ENCODE measurements around the gene MED25.

DNA sequence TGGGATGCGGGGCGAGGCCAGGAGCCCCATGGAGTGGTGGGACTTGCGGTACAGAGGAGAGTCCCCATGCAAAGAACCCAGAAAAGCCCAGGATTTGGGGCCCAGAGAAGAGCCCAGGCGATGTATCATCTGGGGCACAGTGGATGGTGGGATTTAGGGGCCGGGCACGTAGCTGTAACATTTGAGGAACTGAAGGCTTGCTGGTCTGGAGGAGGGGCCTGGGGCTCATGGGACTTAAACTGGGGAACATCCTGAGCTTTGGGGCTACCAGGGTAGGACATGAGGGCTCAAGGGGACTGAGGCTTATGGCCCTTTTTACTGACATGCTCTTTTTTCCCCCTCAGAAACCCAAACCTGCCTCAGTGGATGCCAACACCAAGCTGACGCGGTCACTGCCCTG, 13.5 kb downstream of the MED25 start:
- TF ChIP-seq, protein P1, sequence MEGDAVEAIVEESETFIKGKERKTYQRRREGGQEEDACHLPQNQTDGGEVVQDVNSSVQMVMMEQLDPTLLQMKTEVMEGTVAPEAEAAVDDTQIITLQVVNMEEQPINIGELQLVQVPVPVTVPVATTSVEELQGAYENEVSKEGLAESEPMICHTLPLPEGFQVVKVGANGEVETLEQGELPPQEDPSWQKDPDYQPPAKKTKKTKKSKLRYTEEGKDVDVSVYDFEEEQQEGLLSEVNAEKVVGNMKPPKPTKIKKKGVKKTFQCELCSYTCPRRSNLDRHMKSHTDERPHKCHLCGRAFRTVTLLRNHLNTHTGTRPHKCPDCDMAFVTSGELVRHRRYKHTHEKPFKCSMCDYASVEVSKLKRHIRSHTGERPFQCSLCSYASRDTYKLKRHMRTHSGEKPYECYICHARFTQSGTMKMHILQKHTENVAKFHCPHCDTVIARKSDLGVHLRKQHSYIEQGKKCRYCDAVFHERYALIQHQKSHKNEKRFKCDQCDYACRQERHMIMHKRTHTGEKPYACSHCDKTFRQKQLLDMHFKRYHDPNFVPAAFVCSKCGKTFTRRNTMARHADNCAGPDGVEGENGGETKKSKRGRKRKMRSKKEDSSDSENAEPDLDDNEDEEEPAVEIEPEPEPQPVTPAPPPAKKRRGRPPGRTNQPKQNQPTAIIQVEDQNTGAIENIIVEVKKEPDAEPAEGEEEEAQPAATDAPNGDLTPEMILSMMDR (conservative IDR thresholded peaks at IDR 0.05; ENCODE audit: low read length): no peak
- no peak for TF ChIP-seq EZH2phosphoT487 (IDR thresholded peaks at IDR 0.05; ENCODE audit: borderline replicate concordance)

Data from Loucy (cell line).